Measurements from ENCODE around the gene OGFR.
A peak's percentile ranks its signal among the peaks of the same experiment; 100 is the strongest.

- TF ChIP-seq CTCF (IDR thresholded peaks at IDR 0.05) (peak; percentile 55), EZH2phosphoT487 (IDR thresholded peaks at IDR 0.05) (no peak), EZH2 (IDR thresholded peaks at IDR 0.05) (no peak)
Observed at GRCh38 chr20:62822788-62823651, 18.4 kb downstream of the OGFR start.

Data from neural progenitor cell (in vitro differentiated cells).